Uterus (tissue), 2 donors: ENCODE measurements around the gene STK11.

Experiments used
- POLR2A ChIP-seq, 2 donors: fragments of 450-650 bp; IDR thresholded peaks; one replicate each; pipeline ENCODE4 v1.6.1; 2016; ENCODE audit warnings: antibody characterized with exemption in 2 of 2, mild to moderate bottlenecking in 1 of 2, moderate library complexity in 1 of 2
- TF ChIP-seq, protein P1 (sequence below), 4 experiments: fragments of 200-600 bp in 2 of 4; fragments of 450-650 bp in 2 of 4; sonication (generic) in 2 of 4; IDR thresholded peaks; one replicate each; pipeline ENCODE4 v1.5.1; 2016 to 2019; ENCODE audit warnings: antibody characterized with exemption in 4 of 4, mild to moderate bottlenecking in 2 of 4, moderate library complexity in 1 of 4

DNA sequence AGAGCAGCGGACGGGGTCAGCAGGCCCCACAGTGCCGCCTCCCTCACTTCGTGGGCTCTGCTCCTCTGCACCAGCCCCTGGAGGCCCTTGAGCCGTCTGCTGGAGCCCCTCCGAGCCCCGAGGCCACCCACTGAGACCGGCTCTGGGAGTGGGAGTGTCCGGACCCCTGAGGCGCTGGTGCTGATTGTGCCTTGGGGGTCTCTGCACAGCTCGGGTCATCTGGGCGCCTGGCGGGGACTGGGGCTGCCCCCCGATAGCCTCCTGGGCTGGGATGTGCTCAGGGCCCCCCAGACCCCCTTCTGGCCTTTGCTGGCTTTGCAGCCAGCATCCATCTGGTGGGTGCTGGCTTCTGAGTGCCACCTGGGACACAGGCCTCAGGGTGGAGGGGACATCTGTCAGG, 16.8 kb downstream of the STK11 start:
- TF ChIP-seq, protein P1, sequence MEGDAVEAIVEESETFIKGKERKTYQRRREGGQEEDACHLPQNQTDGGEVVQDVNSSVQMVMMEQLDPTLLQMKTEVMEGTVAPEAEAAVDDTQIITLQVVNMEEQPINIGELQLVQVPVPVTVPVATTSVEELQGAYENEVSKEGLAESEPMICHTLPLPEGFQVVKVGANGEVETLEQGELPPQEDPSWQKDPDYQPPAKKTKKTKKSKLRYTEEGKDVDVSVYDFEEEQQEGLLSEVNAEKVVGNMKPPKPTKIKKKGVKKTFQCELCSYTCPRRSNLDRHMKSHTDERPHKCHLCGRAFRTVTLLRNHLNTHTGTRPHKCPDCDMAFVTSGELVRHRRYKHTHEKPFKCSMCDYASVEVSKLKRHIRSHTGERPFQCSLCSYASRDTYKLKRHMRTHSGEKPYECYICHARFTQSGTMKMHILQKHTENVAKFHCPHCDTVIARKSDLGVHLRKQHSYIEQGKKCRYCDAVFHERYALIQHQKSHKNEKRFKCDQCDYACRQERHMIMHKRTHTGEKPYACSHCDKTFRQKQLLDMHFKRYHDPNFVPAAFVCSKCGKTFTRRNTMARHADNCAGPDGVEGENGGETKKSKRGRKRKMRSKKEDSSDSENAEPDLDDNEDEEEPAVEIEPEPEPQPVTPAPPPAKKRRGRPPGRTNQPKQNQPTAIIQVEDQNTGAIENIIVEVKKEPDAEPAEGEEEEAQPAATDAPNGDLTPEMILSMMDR (IDR thresholded peaks at IDR 0.05) = no peak
- no peak for TF ChIP-seq POLR2A (IDR thresholded peaks at IDR 0.05)
